ENCODE measurements around the gene USO1.
A peak's percentile ranks its signal among the peaks of the same experiment; 100 is the strongest.
"Not testable (repeated sequence)": the region's sequence is repeated elsewhere in the genome, so short reads cannot be mapped to it uniquely, and the experiment has no call there.

Gene USO1

DNA sequence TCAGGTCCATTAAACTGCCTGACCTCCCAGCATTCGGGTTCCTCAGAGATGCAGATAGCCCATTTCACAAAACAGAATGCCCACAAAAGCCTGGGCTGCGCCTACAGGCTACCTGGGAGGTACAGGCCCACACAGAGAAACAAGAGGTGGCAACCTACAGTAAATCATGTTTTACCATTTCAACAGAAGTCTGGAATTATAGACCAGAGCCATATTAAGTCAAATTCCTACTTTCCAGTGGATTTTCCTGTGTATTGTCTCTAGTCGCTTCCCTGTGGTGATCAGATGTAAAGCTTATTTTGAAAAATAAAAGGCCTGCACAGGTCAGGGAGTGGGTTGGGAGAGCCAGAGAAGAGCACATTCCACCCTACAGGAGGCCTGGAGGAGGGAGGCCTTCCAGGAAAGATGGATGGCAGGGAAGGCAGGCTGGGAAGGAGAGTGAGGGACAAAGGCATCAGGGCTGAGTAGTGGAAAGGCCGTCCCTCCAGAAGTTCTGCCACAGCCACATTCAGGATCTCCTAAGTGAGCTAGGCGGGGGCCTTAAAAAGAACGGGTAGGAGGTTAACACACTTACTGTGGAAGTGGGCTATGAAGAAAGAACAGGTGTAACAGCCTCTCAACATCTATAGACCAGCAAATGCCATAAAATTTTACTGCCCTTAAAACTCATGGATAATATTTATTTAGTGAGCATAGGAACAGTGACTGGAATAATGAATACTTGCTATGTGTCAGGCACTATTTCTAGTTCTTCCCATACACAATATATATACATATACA is 19.0 kb upstream of the USO1 start:
- H3K4me3 ChIP-seq (ENCODE audit: low read depth, low read length), result no peak overlapping the region
- no peak for DNase-seq (ENCODE audit: low read depth)

GRCh38 chr4:75708218-75708691 is 16.1 kb upstream of the USO1 start:
- no peak for DNase-seq (ENCODE audit: low read depth)
- no peak overlapping the region for H3K4me3 ChIP-seq (ENCODE audit: low read depth, low read length)

GRCh38 chr4:75710246-75710645 is 14.1 kb upstream of the USO1 start:
- H3K4me3 ChIP-seq (ENCODE audit: low read depth, low read length), result no peak overlapping the region
- peak; percentile 14 for DNase-seq (ENCODE audit: low read depth)

DNA sequence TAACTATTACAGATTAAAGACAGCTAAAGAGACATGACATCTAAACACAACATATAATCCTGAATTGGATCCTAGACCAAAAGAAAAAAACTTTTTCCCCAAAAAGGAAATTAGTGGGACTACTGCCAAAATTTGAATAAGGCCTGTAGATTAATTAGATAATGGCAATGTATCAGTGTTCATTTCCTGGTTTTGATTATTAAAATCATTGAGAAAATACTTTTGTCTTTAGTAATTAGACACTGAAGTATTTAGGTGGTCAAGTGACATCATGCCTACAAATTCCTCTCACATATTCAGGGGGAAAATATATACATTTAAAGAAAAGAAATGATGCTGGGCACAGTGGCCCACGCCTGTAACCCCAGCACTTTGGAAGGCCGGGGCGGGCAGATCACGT is 10.4 kb upstream of the USO1 start:
- DNase-seq (ENCODE audit: low read depth), result no peak
- no peak overlapping the region for H3K4me3 ChIP-seq (ENCODE audit: low read depth, low read length)

DNA sequence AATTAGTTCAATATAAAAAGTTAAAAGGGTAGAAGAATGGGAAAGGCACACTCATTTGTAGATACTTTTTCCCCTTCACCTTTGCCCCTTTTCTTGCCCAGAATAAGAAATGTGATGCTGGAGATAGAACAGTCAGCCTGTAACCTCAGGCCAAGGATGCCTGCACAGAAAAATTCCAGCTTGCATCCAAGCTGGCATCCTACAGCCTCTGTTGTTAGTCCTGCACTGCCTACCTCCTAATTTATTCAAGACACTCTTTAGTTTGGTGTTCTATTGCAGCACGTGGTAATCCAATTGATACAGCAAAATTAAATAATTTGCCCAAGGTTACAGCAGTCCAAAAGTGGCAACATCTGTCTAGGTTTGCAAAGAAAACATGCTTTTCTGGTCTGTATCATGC is 9.7 kb upstream of the USO1 start:
- no peak overlapping the region for H3K4me3 ChIP-seq (ENCODE audit: low read depth, low read length)
- no peak for DNase-seq (ENCODE audit: low read depth)

- no peak overlapping the region for H3K4me3 ChIP-seq (ENCODE audit: low read depth, low read length)
- no peak for DNase-seq (ENCODE audit: low read depth)
These were observed 9.1 kb upstream of the USO1 start for GRCh38 chr4:75715105-75715799.

DNA sequence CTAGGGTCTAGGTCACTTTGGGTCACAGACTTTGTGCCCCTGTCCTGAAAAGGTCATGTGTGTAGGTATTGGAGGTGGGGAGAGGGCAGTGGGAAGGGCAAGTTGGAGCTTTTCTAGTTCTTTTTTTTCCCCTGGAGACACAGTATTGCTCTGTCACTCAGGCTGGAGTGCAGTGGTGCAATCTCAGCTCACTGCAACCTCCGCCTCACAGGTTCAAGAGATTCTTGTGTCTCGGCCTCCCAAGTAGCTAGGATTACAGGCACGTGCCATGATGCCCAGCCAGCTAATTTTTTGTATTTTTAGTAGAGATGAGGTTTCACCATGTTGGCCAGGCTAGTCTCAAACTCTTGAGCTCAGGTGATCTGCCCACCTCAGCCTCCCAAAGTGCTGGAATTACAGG is 8.3 kb upstream of the USO1 start:
- DNase-seq (ENCODE audit: low read depth); H3K4me3 ChIP-seq (ENCODE audit: low read depth, low read length): not testable (repeated sequence)

GRCh38 chr4:75717408-75717807 is 7.0 kb upstream of the USO1 start:
- DNase-seq (ENCODE audit: low read depth), result no peak
- H3K4me3 ChIP-seq (ENCODE audit: low read depth, low read length), result no peak overlapping the region

DNA sequence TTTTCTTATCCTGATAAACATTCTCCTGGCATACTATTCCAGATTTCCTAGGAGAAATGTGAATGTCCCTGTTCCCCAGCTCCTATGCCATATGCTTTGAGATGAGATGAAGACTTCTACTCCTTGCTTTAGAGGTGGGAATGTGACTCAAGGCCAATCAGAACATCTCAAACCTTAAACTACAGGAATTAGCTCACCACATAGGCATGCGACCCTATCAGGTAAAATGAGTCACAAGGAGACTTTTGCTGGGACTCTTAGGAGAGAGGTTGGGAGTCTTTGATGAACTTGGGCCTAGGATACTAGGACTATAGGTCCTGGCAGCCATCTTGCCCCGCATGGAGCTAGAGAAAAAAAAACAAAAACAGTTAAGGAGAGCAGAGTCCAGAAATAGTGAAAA is 5.8 kb upstream of the USO1 start:
- DNase-seq (ENCODE audit: low read depth), result no peak
- H3K4me3 ChIP-seq (ENCODE audit: low read depth, low read length), result no peak overlapping the region

DNA sequence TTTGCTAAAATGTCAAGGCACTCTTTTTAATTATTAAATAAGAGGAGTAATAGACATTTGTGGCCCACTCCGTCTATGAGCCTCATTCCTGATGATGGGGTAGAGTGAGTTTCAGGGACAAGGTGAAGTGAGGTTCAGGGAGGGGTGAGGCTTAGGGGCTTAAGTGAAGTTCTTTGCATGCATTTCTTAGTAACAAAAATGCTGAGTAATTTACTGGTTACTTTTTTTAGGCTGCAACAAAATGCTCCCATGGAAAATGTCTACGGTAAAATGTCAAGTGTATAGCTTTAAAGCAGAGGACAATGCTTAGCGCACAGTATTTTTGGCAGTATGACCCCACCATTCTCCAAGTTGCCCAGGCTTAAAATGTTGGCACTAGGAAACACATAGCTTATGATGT is 2.0 kb upstream of the USO1 start:
- no peak overlapping the region for H3K4me3 ChIP-seq (ENCODE audit: low read depth, low read length)
- DNase-seq (ENCODE audit: low read depth), result no peak

DNA sequence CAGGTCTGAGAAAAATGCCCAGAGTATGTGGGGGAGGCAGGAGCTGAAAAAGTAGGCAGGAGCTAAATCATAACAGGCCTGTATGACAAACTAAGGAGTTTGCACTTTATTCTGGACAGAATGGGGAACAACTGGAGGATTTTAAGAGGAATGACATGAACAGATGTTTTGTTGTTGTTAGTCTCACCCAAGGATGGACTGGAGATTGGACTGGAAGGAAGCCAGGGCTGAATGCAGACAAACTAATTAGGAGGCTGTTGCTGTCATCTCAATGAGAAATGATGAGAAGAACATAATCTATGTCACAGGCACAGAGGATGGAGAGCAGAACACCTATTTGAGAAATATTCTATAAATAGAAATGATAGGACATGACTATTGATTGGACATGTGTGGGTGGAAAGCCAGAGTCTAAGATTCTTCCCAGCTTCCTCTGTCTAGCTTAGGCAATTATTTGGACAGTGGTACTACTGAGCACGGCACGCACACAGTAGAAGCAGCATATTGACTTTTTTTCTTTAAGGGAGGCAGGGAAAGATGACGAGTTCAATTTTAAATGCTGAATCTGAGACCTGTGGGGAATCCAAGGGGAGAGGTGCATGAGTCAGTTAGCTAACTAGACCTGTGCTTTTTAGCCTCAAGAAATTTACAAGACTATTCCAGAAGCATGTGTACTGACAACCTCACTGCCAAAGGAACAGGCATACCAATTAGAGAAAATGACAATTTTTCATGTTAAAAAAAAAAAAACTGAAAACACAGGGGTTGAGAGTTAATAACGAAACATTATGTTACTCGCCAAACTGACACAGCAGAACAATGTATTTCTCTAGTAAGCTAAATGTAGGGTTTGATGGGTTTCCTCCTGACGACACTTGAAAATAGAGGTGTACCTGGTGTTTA is 963 bp upstream of the USO1 start:
- peak overlapping the region; percentile 84 for H3K4me3 ChIP-seq (ENCODE audit: low read depth, low read length)
- DNase-seq (ENCODE audit: low read depth), result peak; percentile 60

DNA sequence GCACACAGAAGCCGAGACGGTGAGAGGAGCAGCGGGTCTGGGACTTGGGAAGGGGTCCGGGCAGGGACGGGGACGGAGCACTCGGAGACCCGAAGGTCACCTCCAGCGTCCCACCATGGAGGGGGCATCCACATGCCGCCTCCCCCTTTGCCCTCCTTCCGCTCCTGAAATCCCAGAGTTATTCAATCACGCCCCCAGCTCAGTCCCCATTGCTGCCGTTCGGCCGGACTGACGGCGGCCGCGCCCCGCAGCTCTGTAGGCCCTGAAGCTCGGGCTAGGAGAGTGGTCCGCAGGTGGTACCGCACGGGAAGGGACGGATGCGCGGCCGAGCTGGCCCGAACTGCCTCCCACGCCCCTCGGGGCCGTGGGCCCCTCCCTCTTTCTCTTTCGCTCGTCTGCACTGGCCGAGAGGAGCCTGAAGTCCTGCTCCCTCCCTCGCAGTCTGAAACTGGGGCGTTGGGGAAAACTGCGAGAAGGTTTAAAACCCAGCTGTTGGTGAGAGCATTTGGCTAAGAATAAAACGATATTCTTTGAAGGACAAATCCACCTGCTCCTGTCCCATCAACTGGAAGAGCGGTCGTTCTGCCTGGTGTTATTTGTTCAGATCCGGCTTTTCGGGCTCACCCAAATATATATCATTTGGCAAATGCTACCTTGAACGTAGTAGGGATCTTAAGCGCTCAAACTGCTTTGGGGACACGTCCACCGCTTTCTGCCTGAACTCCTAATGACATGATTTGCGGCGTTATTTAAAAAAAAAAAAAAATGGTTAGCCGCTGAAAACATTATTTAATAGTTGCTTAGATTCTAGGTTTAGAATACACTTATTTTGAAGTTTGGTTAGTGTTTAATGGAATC is 719 bp downstream of the USO1 start:
- peak; percentile 66 for DNase-seq (ENCODE audit: low read depth)
- peak overlapping the region; percentile 84 for H3K4me3 ChIP-seq (ENCODE audit: low read depth, low read length)

DNA sequence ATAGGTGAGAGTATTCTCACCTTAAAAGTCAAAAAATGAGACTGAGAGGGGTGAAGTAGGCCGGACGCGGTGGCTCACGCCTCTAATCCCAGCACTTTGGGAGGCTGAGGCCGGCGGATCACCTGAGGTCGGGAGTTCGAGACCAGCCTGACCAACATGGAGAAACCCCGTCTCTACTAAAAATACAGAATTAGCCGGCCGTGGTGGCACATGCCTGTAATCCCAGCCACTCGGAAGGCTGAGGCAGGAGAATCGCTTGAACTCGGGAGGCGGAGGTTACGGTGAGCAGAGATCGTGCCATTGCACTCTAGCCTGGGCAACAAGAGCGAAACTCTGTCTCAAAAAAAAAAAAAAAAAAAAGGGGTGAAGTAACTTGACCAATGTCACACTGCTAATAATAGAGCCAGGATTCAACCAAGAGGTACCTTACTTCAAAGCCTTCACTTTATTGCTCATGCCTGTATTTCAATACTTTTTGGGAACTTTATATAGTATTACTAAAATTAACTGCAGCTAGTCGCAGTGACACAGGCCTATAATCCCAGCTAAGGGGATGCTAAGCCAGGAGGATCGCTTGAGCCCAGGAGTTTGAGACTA is 1.7 kb downstream of the USO1 start:
- not testable (repeated sequence) for DNase-seq (ENCODE audit: low read depth)
- H3K4me3 ChIP-seq (ENCODE audit: low read depth, low read length), result peak overlapping the region; percentile 84

GRCh38 chr4:75726577-75726976 is 2.2 kb downstream of the USO1 start:
- no peak for DNase-seq (ENCODE audit: low read depth)
- H3K4me3 ChIP-seq (ENCODE audit: low read depth, low read length), result peak overlapping the region; percentile 84

GRCh38 chr4:75727073-75727472 is 2.7 kb downstream of the USO1 start:
- peak overlapping the region; percentile 84 for H3K4me3 ChIP-seq (ENCODE audit: low read depth, low read length)
- DNase-seq (ENCODE audit: low read depth), result no peak

GRCh38 chr4:75729836-75730235 is 5.5 kb downstream of the USO1 start:
- DNase-seq (ENCODE audit: low read depth), result no peak
- H3K4me3 ChIP-seq (ENCODE audit: low read depth, low read length), result no peak overlapping the region

DNA sequence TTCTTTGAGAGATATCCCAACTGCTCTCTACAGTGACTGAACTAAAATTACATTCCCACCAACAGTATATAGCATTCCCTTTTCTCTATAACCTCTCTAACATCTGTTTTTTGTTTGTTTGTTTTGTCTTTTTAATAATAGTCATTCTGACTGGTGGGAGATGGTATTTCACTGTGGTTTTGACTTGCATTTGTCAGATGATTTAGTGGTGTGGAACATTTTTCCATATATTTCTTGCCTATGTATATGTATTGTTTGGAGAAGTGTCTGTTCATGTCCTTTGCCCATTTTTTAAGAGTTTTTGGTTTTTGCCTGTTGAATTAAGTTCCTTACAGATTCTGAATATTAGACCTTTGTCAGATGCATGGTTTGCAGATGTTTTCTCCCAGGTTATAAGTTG is 9.0 kb downstream of the USO1 start:
- DNase-seq (ENCODE audit: low read depth), result no peak
- H3K4me3 ChIP-seq (ENCODE audit: low read depth, low read length), result no peak overlapping the region

DNA sequence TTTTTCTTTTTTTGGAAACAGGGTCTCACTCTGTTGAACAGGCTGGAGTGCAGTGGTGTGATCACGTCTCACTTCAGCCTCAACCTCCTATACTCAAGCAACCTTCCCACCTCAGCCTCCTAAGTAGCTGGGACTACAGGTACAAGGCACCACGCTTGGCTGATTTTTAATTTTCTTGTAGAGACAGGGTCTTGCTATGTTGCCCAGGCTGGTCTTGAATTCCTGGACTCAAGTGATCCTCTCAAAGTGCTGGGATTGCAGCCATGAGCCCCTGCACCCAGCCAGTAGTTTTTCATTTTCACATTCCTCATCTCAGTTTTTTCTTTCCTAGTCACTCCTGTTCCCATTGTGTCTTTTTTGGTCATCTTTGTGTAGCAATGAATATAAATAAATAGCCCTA is 11.1 kb downstream of the USO1 start:
- DNase-seq (ENCODE audit: low read depth), result no peak

DNA sequence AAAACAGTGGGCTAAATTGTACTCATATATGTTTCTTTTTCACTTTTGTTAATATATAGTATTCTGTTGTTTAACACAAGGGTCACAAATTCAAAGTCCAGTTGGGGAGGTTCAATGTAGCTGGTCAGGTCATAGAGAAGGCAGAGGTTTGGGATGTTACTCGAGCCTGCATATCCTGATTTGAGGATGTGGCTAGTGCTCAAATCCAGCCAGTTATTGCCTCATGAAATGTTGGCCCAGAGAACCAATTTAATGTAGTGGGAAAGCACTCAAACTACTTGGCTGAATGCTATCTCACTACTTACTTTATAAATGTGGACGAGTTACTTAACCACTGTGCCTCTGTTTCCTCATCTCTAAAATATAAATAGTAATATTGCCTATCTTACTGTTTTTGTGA is 12.5 kb downstream of the USO1 start:
- DNase-seq (ENCODE audit: low read depth), result no peak

More for the DNA sequence above, 11.1 kb downstream of the USO1 start:
- H3K4me3 ChIP-seq (ENCODE audit: low read depth, low read length), result no peak overlapping the region

More for the DNA sequence above, 12.5 kb downstream of the USO1 start:
- H3K4me3 ChIP-seq (ENCODE audit: low read depth, low read length), result no peak overlapping the region

Data from skeletal muscle cell (primary cell).